Prostate gland (tissue), 2 donors: ENCODE results near the gene AGR3. TPM values are rescaled to one million over a fixed set of nuclear protein-coding genes. Genes with fewer than 3 reads are reported as not detected.

Experiments used
- DNase-seq: peaks from one replicate; pipeline ENCODE4 v3.0.0-alpha.2; 2019; ENCODE audit warnings: low spot score
- H3K27ac ChIP-seq, 2 donors: fragments of 200-600 bp; sonication (generic); 2 replicates each; pipeline ENCODE4 v1.5.1; 2017 to 2019
- H3K27me3 ChIP-seq: fragments of 200-600 bp; sonication (generic); replicated peaks from 2 replicates; pipeline ENCODE4 v1.5.1; 2019; ENCODE audit not compliant: insufficient read depth
- H3K36me3 ChIP-seq, 2 donors: fragments of 200-600 bp; sonication (generic); 1 replicate in 1 of 2; 2 replicates in 1 of 2; pipeline versions ENCODE4 v1.5.1 to v1.8.1; 2017 to 2019
- H3K4me1 ChIP-seq: fragments of 200-600 bp; sonication (generic); replicated peaks from 2 replicates; pipeline ENCODE4 v1.5.1; 2019
- H3K4me3 ChIP-seq, 2 donors: fragments of 200-600 bp; sonication (generic); 2 replicates each; pipeline ENCODE4 v1.5.1; 2017 to 2019
- H3K9me3 ChIP-seq: fragments of 200-600 bp; sonication (generic); 2 replicates; pipeline ENCODE4 v1.5.1; 2017
- CTCF ChIP-seq, 4 experiments: fragments of 200-600 bp in 2 of 4; fragments of 450-650 bp in 2 of 4; sonication (generic) in 2 of 4; IDR thresholded peaks; 1 replicate in 3 of 4; 2 replicates in 1 of 4; pipeline ENCODE4 v1.5.1; 2016 to 2019; ENCODE audit warnings: antibody characterized with exemption in 4 of 4, mild to moderate bottlenecking in 2 of 4, moderate library complexity in 2 of 4
- POLR2A ChIP-seq: fragments of 450-650 bp; IDR thresholded peaks from one replicate; pipeline ENCODE4 v1.6.1; 2016; ENCODE audit warnings: antibody characterized with exemption, mild to moderate bottlenecking
- POLR2AphosphoS5 ChIP-seq: sonication (generic); formaldehyde crosslinking; IDR thresholded peaks from one replicate; pipeline ENCODE4 v1.6.1; 2017; ENCODE audit warnings: antibody characterized with exemption
- WGBS: methylation state at CpG from one replicate; pipeline ENCODE4 v1.1.5; 2018; 5-methylcytosine and 5-hydroxymethylcytosine counted together
- intact Hi-C: fragments of 100-400 bp; cut with DNase I; formaldehyde crosslinking; loops from one replicate; pipeline ENCODE4 v1.14.2; 2022
- total RNA-seq, 2 donors: library from RNA; depleted of rRNA; stranded (reverse); fragments of >200 nt; gene quantifications; one replicate each; pipeline ENCODE4 v1.1.0, GENCODE V29; 2016

AGR3 gene
- total RNA-seq, 2 donors from 2014 or later: 6.7 TPM; not detected in 1

- no peak for DNase-seq
- no peaks in the 10 kb centered on the region for H3K9me3 ChIP-seq
- H3K27me3 ChIP-seq: no peaks in the 10 kb centered on the region
- no peak for TF ChIP-seq POLR2A
- TF ChIP-seq CTCF (IDR thresholded peaks at IDR 0.05): no peak
- TF ChIP-seq POLR2AphosphoS5: no peak
- no peaks in the 10 kb centered on the region for H3K4me1 ChIP-seq
- intact Hi-C loops: no loop called here
- H3K36me3 ChIP-seq: no peaks in the 10 kb centered on the region
- no peak overlapping the region for H3K27ac ChIP-seq
- H3K4me3 ChIP-seq: no peak overlapping the region
- WGBS: 81% methylated on average over 3 of the region's 3 CpGs
Measured at GRCh38 chr7:16925609-16926008, 43.8 kb upstream of the AGR3 start.

DNA sequence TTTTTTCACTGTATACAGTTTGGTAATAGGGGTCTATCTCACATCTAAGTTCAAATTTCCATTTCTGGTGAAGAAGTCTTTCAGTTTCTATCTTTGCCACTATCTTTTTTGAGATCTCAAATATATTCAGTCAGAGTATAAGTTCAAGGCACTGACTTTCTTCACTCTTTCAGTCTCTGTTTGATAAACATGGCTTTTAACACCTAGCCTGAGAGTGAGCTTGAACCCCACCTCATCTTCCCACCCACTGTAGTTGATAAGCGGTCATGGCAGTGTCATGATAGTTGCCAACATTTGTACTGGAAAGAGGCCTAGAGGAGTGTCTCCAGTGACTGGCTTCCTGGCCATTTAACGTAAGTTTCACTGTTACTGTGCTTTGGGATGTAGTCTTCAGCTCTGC, 41.2 kb upstream of the AGR3 start:
- no peaks in the 10 kb centered on the region for H3K9me3 ChIP-seq
- H3K27me3 ChIP-seq: no peaks in the 10 kb centered on the region
- intact Hi-C loops: no loop called here
- no peaks in the 10 kb centered on the region for H3K4me1 ChIP-seq
- no peak overlapping the region for H3K27ac ChIP-seq
- TF ChIP-seq POLR2AphosphoS5 (no peak), CTCF (IDR thresholded peaks at IDR 0.05) (no peak), POLR2A (no peak)
- 63% methylated on average over 2 of the region's 2 CpGs for WGBS
- H3K4me3 ChIP-seq: no peak overlapping the region
- no peak for DNase-seq
- H3K36me3 ChIP-seq: no peaks in the 10 kb centered on the region

DNA sequence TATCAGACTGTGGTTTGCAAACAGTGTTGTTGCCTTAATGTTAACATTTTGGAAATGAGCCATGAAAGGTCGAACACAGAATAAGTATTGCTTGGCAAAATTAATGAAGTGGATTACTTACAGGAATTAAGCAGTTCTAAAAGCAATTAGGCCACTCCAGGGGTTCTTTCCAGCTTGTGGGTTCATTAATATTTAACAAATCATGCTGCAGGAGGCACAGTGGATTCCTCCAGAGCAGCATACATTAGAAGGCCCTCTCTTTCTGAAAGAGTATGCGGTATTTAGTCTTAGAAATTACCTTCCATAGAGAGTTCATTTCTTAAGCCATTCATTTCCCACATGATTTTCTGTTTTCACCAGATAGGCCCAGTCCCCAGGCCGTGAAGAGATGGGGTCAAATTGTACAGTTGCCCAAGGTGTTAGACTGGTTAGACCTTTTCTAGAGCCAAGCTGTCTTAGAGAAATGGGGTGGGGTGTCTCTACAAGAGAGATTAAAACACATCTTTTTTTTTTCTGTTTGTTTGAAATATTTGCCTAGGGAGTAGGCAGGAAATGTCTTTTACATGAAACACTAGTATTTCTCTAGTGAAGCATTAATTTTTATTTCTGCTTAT, 40.0 kb upstream of the AGR3 start:
- no peaks in the 10 kb centered on the region for H3K4me1 ChIP-seq
- no peaks in the 10 kb centered on the region for H3K36me3 ChIP-seq
- TF ChIP-seq CTCF (IDR thresholded peaks at IDR 0.05) (no peak), POLR2A (no peak), POLR2AphosphoS5 (no peak)
- H3K27me3 ChIP-seq: no peaks in the 10 kb centered on the region
- H3K27ac ChIP-seq: no peak overlapping the region
- intact Hi-C loops: no loop called here
- 47% methylated on average over 3 of the region's 3 CpGs for WGBS
- H3K4me3 ChIP-seq: no peak overlapping the region
- DNase-seq: peak; percentile 27
- H3K9me3 ChIP-seq: no peaks in the 10 kb centered on the region

DNA sequence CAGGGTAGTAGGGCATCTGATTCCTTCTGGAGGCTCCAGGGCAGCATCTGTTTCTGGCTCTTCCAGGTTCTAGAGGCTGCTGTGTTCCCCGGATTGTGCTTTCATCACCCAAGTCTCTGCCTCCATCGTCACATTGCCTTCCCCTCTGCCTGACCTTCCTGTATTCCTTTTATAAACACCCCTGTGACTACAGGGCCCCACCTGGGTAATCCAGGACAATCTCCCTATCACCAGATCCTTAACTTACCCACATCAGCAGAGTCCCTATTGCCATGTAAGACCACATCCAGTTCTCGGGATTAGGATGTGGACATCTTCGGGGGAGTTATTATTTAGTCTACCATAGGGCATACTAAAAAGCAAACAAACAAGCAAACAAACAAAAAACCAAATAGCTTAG, 39.4 kb upstream of the AGR3 start:
- Histone ChIP-seq H3K4me3 (no peak overlapping the region), H3K9me3 (no peaks in the 10 kb centered on the region), H3K4me1 (no peaks in the 10 kb centered on the region), H3K27ac (no peak overlapping the region), H3K36me3 (no peaks in the 10 kb centered on the region), H3K27me3 (no peaks in the 10 kb centered on the region)
- intact Hi-C loops: no loop called here
- no peak for DNase-seq
- no peak for TF ChIP-seq CTCF (IDR thresholded peaks at IDR 0.05)
- no peak for TF ChIP-seq POLR2AphosphoS5
- 86% methylated on average over 4 of the region's 4 CpGs for WGBS

DNA sequence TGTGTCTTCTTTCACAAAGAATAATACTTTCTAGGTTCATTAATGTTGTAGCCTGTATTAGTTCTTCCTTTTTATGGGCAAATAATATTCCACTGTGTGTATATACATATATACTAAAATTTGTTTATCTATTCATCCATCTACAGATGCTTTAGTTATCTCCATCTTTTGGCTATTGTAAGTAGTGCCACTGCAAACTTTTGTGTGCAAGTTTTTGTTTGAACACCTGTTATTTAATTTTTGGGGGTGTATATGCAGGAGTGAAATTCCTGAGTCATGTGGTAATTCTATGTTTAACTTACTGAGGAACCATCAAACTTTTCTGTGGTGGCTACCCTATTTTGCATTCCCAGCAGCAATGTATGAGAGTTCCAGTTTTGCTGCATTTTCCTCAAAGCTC, 37.7 kb upstream of the AGR3 start:
- intact Hi-C loops: loop anchor here (5.0 to 10.0 kb wide), 4 partner anchors 115 to 842 kb away; partner anchors contain the start of gene AGR2

More for the DNA sequence above, 37.7 kb upstream of the AGR3 start:
- Histone ChIP-seq H3K4me3 (no peak overlapping the region), H3K9me3 (no peaks in the 10 kb centered on the region), H3K36me3 (no peaks in the 10 kb centered on the region), H3K27me3 (no peaks in the 10 kb centered on the region), H3K4me1 (no peaks in the 10 kb centered on the region), H3K27ac (no peak overlapping the region)
- TF ChIP-seq CTCF (IDR thresholded peaks at IDR 0.05) (no peak), POLR2A (no peak), POLR2AphosphoS5 (no peak)
- DNase-seq: no peak
